ENCODE measurements around the gene DNAH2.

DNAH2 gene

GRCh38 chr17:7707446-7707845, 10.1 kb upstream of the DNAH2 start:
- DNase-seq (ENCODE audit: low read depth), result no peak
- no peak for TF ChIP-seq CTCF (conservative IDR thresholded peaks at IDR 0.05; ENCODE audit: control insufficient read depth, insufficient read depth, low read depth, low read length)
- no peak overlapping the region for H3K4me3 ChIP-seq (ENCODE audit: control insufficient read depth, low read depth, low read length)

- DNase-seq (ENCODE audit: low read depth), result no peak
- H3K4me3 ChIP-seq (ENCODE audit: control insufficient read depth, low read depth, low read length), result no peak overlapping the region
- no peak for TF ChIP-seq CTCF (conservative IDR thresholded peaks at IDR 0.05; ENCODE audit: control insufficient read depth, insufficient read depth, low read depth, low read length)
Measured at GRCh38 chr17:7707858-7708750, 9.4 kb upstream of the DNAH2 start.

GRCh38 chr17:7709031-7709430, 8.5 kb upstream of the DNAH2 start:
- TF ChIP-seq CTCF (conservative IDR thresholded peaks at IDR 0.05; ENCODE audit: control insufficient read depth, insufficient read depth, low read depth, low read length), result no peak
- DNase-seq (ENCODE audit: low read depth), result no peak

GRCh38 chr17:7710301-7710700, 7.2 kb upstream of the DNAH2 start:
- no peak for DNase-seq (ENCODE audit: low read depth)
- no peak for TF ChIP-seq CTCF (conservative IDR thresholded peaks at IDR 0.05; ENCODE audit: control insufficient read depth, insufficient read depth, low read depth, low read length)
- H3K4me3 ChIP-seq (ENCODE audit: control insufficient read depth, low read depth, low read length), result no peak overlapping the region

More at GRCh38 chr17:7709031-7709430, 8.5 kb upstream of the DNAH2 start:
- no peak overlapping the region for H3K4me3 ChIP-seq (ENCODE audit: control insufficient read depth, low read depth, low read length)

- peak; percentile 22 for TF ChIP-seq CTCF (conservative IDR thresholded peaks at IDR 0.05; ENCODE audit: control insufficient read depth, insufficient read depth, low read depth, low read length)
- no peak overlapping the region for H3K4me3 ChIP-seq (ENCODE audit: control insufficient read depth, low read depth, low read length)
- DNase-seq (ENCODE audit: low read depth), result no peak
Measured at GRCh38 chr17:7711051-7711755, 6.3 kb upstream of the DNAH2 start.

GRCh38 chr17:7712111-7712771, 5.3 kb upstream of the DNAH2 start:
- no peak for TF ChIP-seq CTCF (conservative IDR thresholded peaks at IDR 0.05; ENCODE audit: control insufficient read depth, insufficient read depth, low read depth, low read length)
- no peak for DNase-seq (ENCODE audit: low read depth)
- no peak overlapping the region for H3K4me3 ChIP-seq (ENCODE audit: control insufficient read depth, low read depth, low read length)
